ENCODE data around the gene DTNBP1.
A peak's percentile ranks its signal among the peaks of the same experiment; 100 is the strongest.
"Not testable (repeated sequence)": the region's sequence is repeated elsewhere in the genome, so short reads cannot be mapped to it uniquely, and the experiment has no call there.

DTNBP1 gene

DNA sequence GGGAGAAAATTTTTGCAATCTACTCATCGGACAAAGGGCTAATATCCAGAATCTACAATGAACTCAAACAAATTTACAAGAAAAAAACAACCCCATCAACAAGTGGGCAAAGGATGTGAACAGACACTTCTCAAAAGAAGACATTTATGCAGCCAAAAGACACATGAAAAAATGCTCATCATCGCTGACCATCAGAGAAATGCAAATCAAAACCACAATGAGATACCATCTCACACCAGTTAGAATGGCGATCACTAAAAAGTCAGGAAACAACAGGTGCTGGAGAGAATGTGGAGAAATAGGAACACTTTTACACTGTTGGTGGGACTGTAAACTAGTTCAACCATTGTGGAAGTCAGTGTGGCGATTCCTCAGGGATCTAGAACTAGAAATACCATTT is 4.1 kb upstream of the DTNBP1 start:
- DNase-seq (ENCODE audit: low read depth), result not testable (repeated sequence)

DNA sequence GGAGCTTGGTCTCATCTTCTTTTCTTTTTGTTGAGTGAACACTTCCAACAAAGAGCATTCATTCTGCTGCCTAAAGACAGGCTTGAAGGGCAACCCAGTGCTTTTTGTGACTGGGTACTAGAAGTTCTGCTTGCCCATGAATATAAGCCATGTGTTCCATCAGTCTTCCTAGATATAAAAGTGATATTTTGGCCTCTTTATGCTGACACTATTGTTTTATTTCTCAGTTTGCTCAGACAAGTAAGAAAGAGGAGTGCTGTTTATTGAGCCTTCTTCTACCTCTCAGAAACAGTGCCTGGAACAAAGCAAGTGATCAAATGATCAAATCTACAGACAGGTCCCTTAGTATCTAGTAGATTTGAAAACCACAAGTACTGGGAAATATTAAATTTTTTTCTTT is 2.4 kb upstream of the DTNBP1 start:
- DNase-seq (ENCODE audit: low read depth), result no peak

DNA sequence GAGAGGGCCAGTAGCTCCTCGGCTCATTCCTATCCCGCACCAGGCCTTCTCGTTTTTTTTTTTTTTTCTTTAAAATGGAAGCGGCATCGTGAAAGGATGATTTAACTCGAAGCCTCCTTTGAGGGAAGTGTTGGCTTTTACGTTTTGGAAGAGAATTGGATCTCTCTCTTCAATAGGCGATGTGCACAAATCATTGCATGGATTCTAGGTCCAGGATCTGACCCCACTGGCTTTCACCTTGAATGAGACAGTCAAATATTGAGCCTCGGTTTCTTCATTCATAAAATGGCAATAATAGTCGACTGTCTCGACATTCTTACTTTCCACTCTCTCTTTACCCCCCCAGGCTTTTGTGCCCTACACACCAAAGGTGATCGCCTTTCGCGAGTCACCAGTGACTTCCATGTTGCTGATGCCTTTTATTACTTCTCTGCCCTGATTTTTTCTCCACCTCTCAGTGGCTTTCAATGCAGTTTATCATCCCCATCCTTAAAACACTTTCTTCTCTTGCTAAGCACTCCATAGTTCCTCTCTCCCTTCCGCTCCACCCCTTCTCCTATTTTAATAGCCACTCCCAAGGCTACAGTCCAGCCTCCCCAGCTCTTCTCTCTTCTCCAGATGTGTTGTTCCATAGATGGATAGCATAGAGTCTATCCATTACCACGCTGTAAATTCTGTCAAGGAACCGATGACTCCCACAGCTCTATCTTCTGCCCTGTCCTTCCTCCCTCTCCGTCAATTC is 473 bp upstream of the DTNBP1 start:
- no peak for DNase-seq (ENCODE audit: low read depth)

DNA sequence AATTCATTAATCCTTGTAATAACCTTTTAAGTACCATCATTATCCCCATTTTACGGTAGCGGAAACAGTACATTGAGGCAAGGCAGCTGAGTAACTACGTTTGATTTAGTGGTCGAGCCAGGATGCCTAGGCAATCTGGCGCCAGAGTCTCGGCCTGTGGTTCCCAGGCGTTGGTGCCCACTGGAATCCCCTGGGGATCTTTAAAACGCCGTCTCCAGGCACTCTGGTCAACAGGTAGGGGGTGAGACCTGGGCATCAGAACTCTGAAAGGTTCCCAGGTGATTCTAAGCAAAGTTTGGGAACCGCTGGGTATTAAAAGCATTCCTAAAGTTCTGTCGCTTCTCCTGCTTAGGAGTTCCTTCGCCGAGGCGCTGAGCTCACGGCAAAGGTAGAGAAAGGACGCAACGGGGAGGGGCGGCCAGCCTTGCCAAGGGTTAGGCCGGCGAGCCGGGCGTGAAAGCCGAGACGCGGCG is 939 bp downstream of the DTNBP1 start:
- peak; percentile 8 for DNase-seq (ENCODE audit: low read depth)

DNA sequence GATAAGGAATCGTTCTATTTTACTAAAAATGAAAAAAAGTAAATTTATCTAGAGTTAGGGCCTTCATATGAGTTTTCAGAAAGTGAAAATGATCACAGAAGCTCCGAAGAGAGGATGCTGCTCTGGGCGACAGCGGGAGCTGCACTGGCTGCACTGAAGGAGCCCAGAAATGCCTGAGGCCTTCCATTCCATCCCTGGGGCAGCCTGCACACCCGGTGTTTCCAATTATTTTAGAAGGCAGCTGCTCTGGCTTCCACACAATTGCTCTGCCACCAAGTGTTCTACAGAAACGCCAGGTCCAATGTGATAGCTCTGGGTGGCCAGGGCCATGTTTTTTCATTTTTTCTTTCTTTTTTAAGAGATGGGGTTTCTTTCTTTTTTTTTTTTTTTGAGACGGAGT is 3.6 kb downstream of the DTNBP1 start:
- no peak for DNase-seq (ENCODE audit: low read depth)

DNA sequence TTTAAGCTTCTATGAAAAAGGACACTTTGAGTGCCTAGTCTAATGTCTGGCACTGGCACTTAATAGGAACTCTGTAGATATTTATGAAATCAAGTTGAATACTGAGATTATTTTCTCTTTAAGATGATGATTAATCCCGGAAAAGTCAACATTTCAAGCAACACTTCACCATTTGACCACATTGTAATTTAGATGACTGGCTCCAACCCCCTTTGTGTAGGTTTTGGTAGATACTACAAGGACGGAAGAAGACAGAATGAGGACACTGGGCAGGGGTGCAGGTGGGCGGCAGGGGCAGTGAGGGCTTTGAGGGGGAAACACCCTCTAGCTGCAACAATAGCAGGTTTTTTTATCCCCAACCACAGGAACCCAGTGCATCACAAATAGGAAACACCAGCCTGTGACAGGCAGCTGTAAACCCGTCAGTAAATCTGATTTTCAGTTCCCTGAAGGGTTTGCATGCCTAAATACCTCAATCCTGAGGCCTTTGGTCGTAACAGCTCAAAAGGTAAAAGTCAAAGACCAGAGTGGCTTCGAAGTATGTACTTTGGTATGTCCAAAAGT is 4.6 kb downstream of the DTNBP1 start:
- no peak for DNase-seq (ENCODE audit: low read depth)

DNA sequence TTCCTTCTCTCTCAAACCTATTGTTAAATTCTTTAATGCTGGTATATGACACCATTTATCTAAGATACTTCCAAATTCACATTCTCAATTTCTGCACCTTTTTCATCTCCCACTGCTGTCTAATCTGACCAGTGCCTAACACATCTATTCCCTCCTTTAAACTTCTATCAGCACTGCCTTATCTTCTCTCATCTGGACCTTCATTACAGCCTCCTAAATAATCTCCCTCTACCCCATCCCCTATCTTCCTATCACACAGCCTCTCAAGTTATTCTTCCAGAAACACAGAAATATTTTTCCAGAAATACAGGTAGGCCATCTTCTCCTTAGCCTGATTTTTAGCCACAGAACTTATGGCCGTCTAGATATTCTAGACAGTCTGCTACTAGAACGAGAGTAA is 5.5 kb downstream of the DTNBP1 start:
- DNase-seq (ENCODE audit: low read depth), result no peak

DNA sequence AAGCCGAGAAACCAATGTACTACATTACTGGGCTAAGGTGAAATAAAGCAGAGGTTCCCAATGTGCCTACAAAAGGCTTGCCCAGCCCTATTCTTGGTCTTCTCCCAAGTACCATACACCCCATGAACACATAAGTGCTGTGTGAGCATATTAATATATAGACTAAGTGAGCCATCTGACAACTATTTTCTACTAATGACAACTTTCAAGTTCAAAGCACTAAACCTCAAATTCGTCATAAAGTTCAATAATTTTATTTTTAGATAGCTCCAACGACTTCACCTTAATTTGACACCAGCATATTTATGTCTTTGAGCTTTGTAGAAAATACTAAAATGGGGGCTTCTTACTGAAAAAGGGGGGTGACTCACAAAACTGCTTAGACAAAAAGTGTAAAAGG is 6.7 kb downstream of the DTNBP1 start:
- DNase-seq (ENCODE audit: low read depth), result no peak

DNA sequence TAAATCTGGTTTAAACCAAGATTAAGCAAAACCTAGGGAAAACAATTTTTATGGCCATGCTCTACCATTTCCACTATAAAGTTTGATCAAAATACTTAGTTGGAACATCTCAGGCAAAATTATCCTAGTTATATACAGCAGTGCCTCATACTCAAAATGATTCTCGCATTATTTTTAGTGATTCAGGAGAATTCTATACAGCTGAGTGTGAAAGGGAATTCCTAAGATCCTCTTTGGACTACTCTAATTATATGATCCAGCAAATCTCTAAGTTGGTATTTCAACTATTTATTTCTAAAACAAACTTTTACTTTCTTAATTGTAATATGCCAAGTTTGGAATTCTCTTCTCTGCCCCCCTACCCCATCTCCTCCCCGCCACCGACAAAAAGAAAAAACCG is 8.6 kb downstream of the DTNBP1 start:
- no peak for DNase-seq (ENCODE audit: low read depth)

DNA sequence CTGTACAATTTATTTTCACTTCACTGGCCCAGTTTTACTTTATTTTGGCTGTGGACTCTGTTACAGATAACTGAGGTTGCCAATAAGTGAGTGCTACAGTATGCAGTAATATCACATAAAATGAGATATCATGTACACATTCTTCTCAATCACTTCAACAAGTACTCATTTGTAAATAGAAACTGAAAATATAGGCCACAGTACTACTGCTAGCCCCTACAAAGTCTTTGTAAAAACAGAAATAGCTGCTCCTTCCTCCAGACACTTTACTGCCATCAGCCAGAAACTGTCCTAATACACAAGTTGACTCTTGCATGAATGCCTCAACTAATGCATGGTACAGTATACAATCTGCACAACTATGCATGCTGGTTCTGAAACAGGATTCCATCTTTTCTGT is 9.2 kb downstream of the DTNBP1 start:
- no peak for DNase-seq (ENCODE audit: low read depth)

DNA sequence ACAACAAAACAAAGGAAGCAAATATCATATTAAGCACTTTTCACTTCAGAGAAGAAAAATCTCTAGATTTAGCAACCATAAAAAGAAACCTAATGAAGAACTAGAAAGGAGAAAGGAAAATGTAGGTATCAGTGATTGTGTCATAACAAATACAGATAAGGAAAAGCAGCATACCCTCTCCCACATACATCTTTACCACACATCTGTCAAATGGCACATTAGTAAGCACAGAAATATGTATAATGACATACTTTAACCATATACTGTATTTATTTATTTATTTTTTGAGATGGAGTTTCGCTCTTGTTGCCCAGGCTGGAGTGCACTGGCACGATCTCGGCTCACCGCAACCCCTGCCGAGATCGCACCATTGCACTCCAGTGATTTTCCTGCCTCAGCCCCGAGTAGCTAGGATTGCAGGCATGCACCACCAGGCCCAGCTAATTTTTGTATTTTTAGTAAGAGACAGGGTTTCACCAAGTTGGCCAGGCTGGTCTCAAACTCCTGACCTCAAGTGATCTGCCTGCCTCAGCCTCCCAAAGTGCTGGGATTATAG is 12.7 kb downstream of the DTNBP1 start:
- peak; percentile 93 for DNase-seq (ENCODE audit: low read depth)

DNA sequence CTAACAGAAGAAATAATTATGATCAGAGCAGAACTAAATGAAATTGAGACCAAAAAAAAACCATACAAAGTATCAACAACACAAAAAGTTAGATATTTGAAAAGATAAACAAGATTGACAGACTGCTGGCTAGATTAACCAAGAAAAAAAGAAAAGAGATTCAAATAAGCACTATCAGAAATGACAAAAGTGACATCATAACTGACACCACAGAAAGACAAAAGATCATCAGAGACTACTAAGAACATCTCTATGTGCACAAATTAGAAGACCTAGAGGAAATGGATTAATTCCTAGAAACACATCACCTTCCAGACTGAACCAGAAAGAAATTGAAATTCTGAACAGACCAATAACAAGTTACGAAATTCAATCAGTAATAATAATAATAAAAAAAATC is 17.9 kb downstream of the DTNBP1 start:
- no peak for DNase-seq (ENCODE audit: low read depth)

DNA sequence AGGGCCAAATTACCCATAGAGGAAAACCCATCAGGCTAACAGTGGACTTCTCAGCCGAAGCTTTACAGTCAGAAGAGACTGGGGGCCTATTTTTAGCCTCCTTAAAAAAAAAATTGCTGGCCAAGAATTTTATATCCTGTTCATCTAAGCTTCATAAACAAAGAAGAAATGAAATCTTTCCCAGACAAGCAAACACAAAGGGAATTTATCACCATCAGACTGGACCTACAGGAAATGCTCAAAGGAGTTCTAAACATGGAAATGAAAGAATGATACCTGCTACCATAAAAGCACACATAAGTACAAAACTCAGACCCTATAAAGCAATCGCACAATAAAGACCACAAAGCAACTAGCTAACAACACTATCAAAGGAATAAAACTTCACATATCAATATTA is 19.3 kb downstream of the DTNBP1 start:
- no peak for DNase-seq (ENCODE audit: low read depth)

DNA sequence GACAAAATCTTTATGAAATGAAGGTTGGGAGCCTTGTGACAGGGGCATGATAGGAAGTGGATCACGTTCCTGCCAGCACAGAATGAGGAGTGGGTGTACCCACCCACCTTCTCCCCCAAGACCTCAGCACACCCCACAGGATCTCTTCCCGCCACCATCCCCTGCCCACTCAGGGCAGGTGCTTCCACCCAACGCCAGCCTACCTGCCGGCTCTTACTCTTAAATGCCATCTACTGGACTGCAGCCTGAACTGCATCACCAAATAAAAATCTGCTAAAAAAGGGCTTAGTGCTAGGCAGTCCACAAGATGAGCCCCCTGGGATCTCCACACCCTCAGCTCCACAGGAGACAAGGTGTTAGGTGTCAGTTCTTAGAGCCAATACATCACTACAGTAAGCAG is 20.6 kb downstream of the DTNBP1 start:
- no peak for DNase-seq (ENCODE audit: low read depth)

DNA sequence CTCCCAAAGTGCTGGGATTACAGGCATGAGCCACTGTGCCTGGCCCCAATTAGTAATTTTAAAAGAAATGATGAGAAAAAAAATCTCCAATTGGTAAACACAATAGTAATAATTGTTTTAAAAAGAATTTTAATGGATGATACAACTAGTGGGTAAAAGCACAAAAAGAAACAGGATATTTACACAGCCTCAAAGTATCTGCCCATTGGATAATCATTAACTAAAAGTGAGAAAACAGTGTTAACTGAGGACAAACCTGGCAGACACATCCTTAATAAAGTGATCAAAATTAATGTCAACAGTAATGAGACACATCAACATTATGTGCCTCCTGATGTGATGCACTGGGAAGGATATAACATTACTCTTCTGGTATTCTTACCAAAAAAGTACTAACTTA is 24.5 kb downstream of the DTNBP1 start:
- no peak for DNase-seq (ENCODE audit: low read depth)

DNA sequence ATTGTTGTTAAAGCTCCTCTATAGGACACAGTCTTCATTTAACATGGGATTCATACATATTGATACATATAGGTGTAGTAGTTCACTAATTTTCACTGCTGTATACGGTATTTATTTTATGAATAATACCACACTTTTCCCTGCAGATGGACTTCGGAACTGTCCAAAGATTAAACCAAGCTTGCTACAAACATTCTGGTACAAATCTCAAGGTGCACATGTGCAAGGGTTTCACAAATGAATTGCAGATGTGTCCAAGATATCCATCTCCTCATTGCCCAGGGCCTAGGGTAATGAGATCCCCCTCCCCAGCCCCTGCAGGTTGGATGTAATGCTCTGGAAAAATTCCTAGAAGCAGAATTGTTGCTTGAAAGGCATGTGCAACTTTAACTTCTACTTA is 31.4 kb downstream of the DTNBP1 start:
- DNase-seq (ENCODE audit: low read depth), result no peak

DNA sequence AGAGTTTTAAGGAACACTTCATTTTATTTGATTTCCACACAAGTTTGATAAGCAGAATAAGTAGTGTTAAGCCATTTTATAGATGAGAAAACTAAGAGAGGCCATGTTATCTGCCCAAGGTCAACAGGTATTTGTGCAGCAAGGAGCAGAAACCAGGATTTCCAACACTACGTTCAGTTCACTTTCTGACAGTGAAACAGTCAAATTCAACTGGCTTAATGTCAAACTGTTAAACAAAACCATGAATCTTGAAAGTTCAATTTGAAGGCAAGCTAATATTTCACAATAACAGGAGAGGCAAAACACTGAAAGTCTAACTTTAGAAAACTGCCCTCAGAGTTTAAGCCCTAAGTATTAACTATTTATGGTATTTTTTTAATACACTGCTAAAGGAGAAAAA is 32.6 kb downstream of the DTNBP1 start:
- no peak for DNase-seq (ENCODE audit: low read depth)

DNA sequence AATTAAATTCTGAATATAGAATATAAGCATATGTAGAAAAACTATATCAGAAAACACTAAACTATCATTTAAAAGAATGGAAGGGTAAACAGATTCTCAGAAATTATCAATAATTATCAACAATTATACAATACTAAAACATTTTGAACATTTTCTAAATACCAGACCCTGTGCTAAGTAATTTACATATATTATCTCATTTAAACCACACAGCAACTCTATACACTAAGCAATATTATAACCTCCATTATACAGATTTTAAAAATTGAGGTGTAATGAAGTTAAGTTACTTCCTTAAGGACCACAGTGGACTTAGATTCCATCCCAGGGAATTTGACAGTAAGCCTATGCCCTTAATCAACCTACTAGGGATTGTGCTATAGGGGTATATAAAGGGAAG is 33.3 kb downstream of the DTNBP1 start:
- DNase-seq (ENCODE audit: low read depth), result no peak

DNA sequence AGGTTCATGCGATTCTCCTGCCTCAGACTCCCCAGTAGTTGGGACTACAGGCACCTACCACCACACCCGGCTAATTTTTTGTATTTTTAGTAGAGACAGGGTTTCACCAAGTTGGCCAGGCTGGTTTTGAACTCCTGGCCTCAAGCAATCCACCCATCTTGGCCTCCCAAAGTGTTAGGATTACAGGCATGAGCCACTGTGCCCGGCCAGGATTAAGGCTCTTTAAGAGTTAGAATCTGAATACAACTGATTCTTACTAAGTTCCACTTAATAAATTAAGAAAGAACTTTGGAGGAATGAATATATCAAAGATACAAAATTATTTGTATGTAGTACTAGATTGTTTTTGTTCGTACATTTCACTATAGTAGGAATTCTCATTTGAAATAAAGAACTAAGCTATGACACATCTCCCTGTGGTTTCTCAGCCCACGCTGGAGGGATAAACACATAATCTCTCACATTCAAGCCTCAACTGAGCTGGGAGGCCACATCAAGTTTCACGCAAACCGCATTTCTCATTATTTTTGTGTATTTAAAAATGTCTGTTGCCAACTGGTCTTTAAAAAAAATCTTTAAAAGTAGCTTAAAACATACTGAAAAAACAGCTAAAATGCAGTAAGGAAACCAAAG is 34.2 kb downstream of the DTNBP1 start:
- peak; percentile 93 for DNase-seq (ENCODE audit: low read depth)

DNA sequence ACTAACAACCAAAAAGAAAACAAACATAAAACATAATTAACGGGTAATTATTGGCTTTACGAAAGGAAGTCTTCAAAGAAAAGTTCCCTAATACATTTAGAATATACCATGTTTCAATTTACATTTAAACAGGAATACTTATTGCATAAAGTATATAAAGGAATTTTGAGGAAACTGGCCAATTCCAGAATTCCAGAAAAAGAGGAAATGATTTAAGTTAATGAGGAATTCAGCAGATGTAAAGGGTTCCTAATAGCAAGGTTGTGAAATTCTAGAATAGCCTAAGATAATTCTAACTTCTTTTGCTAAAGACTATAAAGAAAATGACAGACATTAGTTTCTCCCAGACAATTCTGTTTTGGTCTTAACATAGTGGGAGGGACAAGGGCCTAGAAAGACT is 35.0 kb downstream of the DTNBP1 start:
- no peak for DNase-seq (ENCODE audit: low read depth)

DNA sequence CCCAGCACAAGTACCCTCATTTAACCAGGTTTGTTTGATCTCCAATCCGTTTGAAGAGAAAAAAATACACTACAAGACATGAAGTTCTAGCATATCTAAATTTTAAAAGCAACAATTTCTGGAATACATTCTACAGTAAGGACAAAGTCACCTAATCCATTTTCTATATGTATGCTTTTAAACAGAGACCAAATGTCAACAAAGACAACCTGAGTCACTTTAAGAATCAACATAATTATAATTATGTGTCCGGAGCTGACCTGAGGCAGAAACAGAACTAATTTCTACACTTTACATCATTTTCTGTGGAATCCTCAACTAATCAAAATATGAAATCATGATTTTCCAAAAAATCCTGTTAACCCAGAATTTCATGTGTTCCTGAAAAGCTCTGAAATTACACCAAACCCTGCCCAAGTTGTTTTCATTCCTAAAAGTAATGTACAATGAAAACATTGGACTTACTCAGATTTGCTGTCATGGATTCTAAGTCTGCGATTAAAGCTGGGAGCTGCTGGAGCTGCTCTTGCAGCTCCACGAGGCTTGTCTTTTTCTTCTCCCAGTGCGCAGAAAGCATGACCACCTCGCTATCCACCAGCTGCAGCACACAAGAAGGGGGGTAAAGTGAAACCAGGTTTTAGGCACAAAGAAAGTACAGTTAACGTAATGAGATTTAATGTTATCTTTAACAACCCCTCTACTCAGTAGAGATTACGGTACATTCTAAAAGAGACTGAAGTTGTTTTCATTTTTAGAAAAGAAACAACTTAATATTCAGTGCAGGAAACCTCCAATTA is 35.8 kb downstream of the DTNBP1 start:
- DNase-seq (ENCODE audit: low read depth), result no peak

DNA sequence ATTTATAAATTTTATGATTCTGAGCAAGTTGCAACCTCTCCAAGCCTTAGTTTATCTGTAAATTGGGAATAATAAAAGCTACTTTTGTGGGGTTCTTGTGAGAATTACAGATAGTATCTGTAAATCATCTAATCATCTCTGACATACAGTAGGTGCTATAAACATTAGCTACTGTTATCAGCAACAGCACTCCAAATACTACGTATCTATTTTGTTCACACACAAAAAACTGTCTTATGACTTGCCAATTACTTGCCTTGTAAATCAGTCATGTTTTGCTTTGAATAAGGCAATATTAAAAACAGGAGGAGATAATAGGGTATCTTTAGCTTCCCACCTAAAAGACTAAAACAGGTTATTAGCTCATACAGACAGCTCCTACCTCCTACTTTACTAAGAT is 36.7 kb downstream of the DTNBP1 start:
- no peak for DNase-seq (ENCODE audit: low read depth)

Measured in amniotic epithelial cell (primary cell).